ENCODE measurements around the gene DHX15.
"Not testable (repeated sequence)": the region's sequence is repeated elsewhere in the genome, so short reads cannot be mapped to it uniquely, and the experiment has no call there.

DHX15 gene

GRCh38 chr4:24510091-24510490, 74.3 kb downstream of the DHX15 start:
- Histone ChIP-seq H3K4me3 (ENCODE audit: low read depth in 1 of 2, low read length in 1 of 2) (no peak overlapping the region), H3K4me1 (ENCODE audit: control insufficient read depth in 1 of 2, insufficient read depth in 1 of 2, low read depth in 1 of 2, low read length in 1 of 2) (no peaks in the 10 kb centered on the region), H3K9me3 (no peaks in the 10 kb centered on the region), H3K27me3 (no peaks in the 10 kb centered on the region), H3K27ac (no peak overlapping the region), H3K36me3 (no peaks in the 10 kb centered on the region)
- TF ChIP-seq CTCF (IDR thresholded peaks at IDR 0.05) = no peak

GRCh38 chr4:24508541-24508940, 75.8 kb downstream of the DHX15 start:
- Histone ChIP-seq H3K27ac (no peak overlapping the region), H3K36me3 (no peaks in the 10 kb centered on the region), H3K4me1 (ENCODE audit: control insufficient read depth in 1 of 2, insufficient read depth in 1 of 2, low read depth in 1 of 2, low read length in 1 of 2) (no peaks in the 10 kb centered on the region), H3K9me3 (no peaks in the 10 kb centered on the region), H3K4me3 (ENCODE audit: low read depth in 1 of 2, low read length in 1 of 2) (no peak overlapping the region), H3K27me3 (no peaks in the 10 kb centered on the region)
- no peak for TF ChIP-seq CTCF (IDR thresholded peaks at IDR 0.05)

GRCh38 chr4:24507439-24507838, 76.9 kb downstream of the DHX15 start:
- TF ChIP-seq CTCF (IDR thresholded peaks at IDR 0.05) = no peak

GRCh38 chr4:24503090-24503489, 81.3 kb downstream of the DHX15 start:
- H3K27ac ChIP-seq; H3K9me3 ChIP-seq; H3K4me3 ChIP-seq (ENCODE audit: low read depth in 1 of 2, low read length in 1 of 2); H3K4me1 ChIP-seq (ENCODE audit: control insufficient read depth in 1 of 2, insufficient read depth in 1 of 2, low read depth in 1 of 2, low read length in 1 of 2); H3K27me3 ChIP-seq; H3K36me3 ChIP-seq: not testable (repeated sequence)

More at GRCh38 chr4:24507439-24507838, 76.9 kb downstream of the DHX15 start:
- H3K4me3 ChIP-seq (ENCODE audit: low read depth in 1 of 2, low read length in 1 of 2) = no peak overlapping the region
- no peaks in the 10 kb centered on the region for H3K4me1 ChIP-seq (ENCODE audit: control insufficient read depth in 1 of 2, insufficient read depth in 1 of 2, low read depth in 1 of 2, low read length in 1 of 2)
- no peaks in the 10 kb centered on the region for H3K36me3 ChIP-seq
- no peaks in the 10 kb centered on the region for H3K9me3 ChIP-seq
- no peak overlapping the region for H3K27ac ChIP-seq
- H3K27me3 ChIP-seq = no peaks in the 10 kb centered on the region

- H3K27me3 ChIP-seq = peaks cover 6% of the 10 kb centered on the region
- no peak overlapping the region for H3K27ac ChIP-seq
- no peaks in the 10 kb centered on the region for H3K4me1 ChIP-seq (ENCODE audit: control insufficient read depth in 1 of 2, insufficient read depth in 1 of 2, low read depth in 1 of 2, low read length in 1 of 2)
- H3K36me3 ChIP-seq = no peaks in the 10 kb centered on the region
- no peaks in the 10 kb centered on the region for H3K9me3 ChIP-seq
- no peak overlapping the region for H3K4me3 ChIP-seq (ENCODE audit: low read depth in 1 of 2, low read length in 1 of 2)
- TF ChIP-seq CTCF (IDR thresholded peaks at IDR 0.05) = no peak
Observed at GRCh38 chr4:24497221-24497620, 87.1 kb downstream of the DHX15 start.

GRCh38 chr4:24496597-24496996, 87.8 kb downstream of the DHX15 start:
- no peak for TF ChIP-seq CTCF (IDR thresholded peaks at IDR 0.05)
- H3K4me1 ChIP-seq (ENCODE audit: control insufficient read depth in 1 of 2, insufficient read depth in 1 of 2, low read depth in 1 of 2, low read length in 1 of 2) = no peaks in the 10 kb centered on the region

More at GRCh38 chr4:24496597-24496996, 87.8 kb downstream of the DHX15 start:
- Histone ChIP-seq H3K4me3 (ENCODE audit: low read depth in 1 of 2, low read length in 1 of 2) (no peak overlapping the region), H3K36me3 (no peaks in the 10 kb centered on the region), H3K27me3 (peaks cover 6% of the 10 kb centered on the region), H3K9me3 (no peaks in the 10 kb centered on the region), H3K27ac (no peak overlapping the region)

Data from neutrophil (primary cell).